C1 segment of cervical spinal cord (tissue), 14 donors: Measurements from ENCODE around the gene OR4Q3.
"Not testable (repeated sequence)": the region's sequence is repeated elsewhere in the genome, so short reads cannot be mapped to it uniquely, and the experiment has no call there.

Experiments
- DNase-seq, 14 donors: peaks; one replicate each; lab custom pipeline; 2025; lab: John Stamatoyannopoulos, UW

The OR4Q3 gene

DNA sequence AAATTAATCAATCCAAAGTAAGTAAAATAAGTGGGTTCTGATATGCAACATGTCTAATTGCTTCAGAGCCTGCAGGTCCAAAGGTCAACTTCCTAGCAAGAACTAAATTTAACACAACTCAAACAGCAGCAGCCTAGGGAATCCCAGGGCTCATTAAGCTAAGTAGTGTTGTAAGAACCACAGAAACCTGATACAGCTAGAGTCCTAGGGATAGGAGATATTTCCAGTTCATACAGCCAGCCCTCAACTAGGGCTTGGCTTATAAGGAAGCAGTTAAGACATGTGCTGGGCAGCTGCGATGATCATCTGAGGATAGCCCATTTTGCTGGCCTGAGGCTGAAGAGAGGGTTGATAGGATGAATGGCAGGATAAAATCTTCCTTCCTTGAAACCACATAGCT is at the start of gene OR4Q3:
Gene OR4Q3, plus strand, starts transcription at position 316 of the 400 bp plus-strand sequence.
- DNase-seq = no peak

- no peak for DNase-seq
Measured at GRCh38 chr14:19729359-19729758, 14.0 kb upstream of the OR4Q3 start.

- DNase-seq = no peak
Measured at GRCh38 chr14:19729763-19730162, 13.6 kb upstream of the OR4Q3 start.

- DNase-seq = not testable (repeated sequence)
Measured at GRCh38 chr14:19733893-19734292, 9.5 kb upstream of the OR4Q3 start.

GRCh38 chr14:19752316-19752715 is 8.9 kb downstream of the OR4Q3 start:
- DNase-seq = not testable (repeated sequence)

GRCh38 chr14:19754172-19754571 is 10.8 kb downstream of the OR4Q3 start:
- no peak for DNase-seq

DNA sequence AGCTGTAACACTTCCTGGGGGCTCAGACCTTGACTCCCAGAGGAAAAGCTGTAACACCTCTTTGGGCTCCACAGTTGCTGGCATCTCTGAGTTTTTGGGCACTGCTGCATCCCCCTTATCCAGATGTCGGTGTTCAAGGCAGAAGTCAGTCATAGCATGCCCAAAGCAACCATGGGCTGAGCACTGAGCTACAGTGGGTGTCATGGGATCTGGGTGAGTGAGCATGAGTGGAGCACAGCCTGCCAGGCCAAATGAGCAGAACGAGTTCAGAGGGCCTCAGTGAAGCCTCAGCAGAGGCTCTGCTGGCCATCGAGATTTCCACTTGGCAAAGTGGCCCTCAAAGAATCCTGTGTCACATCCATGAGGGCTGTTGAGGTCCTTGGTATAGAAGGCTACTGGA is 28.1 kb downstream of the OR4Q3 start:
- not testable (repeated sequence) for DNase-seq

DNA sequence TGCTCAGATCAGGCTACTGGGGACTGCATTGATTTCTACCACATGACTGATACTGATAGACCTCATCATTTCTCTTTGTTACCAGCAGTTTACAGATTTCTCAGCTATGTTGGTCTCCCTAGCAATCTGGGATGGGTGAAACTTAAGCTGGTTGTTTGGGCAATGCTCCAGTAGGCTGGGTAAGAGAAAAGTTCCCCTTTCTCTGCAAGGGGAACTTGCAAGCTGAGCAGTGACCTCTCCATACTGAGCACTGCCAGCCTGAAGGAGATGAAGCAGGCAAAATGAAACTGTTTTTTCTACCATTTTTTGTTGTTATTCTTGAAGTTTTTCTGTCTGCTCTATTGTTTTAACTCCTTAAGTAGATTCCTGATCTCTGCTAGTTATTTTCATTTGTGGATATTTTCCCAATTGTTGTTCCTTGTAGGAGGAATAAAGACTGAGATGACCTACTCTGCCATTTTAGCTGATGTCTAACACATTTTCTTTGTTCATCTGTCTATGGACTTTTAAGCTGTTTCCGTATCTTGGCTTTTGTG is 28.6 kb downstream of the OR4Q3 start:
- DNase-seq = peak in 1 of 14 donors; percentile 4

DNA sequence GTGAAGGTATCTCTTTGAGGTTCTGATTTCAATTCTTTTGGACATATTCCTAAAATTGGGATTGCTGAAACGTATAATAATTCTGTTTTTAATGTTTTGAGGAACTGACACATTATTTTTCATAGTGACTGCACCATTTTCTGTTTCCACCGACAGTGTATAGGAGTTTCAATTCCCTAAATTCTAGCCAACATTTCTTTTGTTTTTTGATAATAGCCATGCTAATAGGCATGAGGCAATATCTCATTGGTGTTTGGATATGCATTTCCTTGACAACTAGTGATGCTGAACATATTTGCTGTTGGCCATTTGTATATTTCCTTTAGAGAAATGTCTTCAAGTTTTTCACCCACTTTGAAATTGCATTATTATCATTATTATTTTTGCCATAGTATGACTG is 29.1 kb downstream of the OR4Q3 start:
- not testable (repeated sequence) for DNase-seq

- not testable (repeated sequence) for DNase-seq
Measured at GRCh38 chr14:19773204-19773603, 29.8 kb downstream of the OR4Q3 start, which contains the start of gene OR4M1. Gene OR4M1, plus strand, starts transcription at chr14:19773504. Its CDS starts 6,819 bp downstream, at chr14:19780323.

DNA sequence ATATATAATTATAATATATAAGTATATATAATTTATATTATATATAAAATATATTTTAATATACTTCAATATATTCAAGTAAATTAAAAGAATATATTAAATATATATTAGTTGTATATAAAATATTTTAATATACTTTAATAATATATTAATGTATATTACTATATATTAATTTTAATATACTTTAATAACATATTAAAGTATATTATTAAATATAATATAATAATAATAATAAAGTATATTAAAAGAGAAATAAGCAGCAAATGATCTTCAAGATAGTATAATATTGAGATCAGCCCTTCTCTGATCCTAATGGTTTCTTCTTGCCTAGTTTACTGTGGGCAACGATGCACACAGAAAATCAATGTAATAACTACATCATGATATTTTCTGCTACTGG is 32.2 kb downstream of the OR4Q3 start:
- no peak for DNase-seq

DNA sequence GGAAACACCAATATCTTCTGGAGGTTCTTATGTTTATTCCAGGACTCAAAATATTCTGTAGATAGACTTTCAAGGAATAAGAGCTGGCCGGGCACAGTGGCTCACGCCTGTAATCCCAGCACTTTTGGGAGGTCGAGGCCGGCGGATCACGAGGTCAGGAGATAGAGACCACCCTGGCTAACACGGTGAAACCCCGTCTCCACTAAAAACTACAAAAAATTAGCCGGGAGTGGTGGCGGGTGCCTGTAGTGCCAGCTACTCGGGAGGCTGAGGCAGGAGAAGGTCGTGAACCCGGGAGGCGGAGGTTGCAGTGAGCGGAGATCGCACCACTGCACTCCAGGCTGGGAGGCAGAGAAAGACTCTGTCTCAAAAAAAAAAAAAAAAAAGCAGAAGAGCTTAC is 42.5 kb downstream of the OR4Q3 start:
- not testable (repeated sequence) for DNase-seq

DNA sequence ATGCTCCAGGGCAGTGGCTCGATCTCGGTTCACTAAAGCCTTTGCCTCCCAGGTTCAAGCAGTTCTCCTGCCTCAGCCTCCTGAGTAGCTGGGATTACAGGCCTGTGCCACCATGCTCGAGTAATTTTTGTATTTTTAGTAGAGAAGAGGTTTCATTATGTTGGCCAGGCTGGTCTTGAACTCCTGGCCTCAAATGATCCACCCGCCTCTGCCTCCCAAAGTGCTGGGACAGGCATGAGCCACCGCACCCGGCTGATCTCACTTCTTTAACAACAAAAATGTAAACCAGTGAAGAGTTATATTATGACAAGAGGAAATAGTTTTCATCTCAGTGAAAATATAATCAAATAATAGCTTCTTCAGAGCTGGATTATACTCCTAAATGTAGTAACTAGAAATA is 43.9 kb downstream of the OR4Q3 start:
- DNase-seq = not testable (repeated sequence)

- not testable (repeated sequence) for DNase-seq
Measured at GRCh38 chr14:19788150-19788549, 44.8 kb downstream of the OR4Q3 start.

- DNase-seq = not testable (repeated sequence)
Measured at GRCh38 chr14:19796520-19797108, 53.2 kb downstream of the OR4Q3 start.
